HepG2 (cell line): Measurements from ENCODE around the gene SEPTIN2. TPM values are rescaled to one million over a fixed set of nuclear protein-coding genes. Genes with fewer than 3 reads are reported as not detected.
A peak's percentile ranks its signal among the peaks of the same experiment; 100 is the strongest.

ENCODE experiments used
- CENPT ChIP-seq: sonication (generic); formaldehyde crosslinking; IDR thresholded peaks from 2 replicates; pipeline ENCODE4 v1.8.0; 2022; ENCODE audit warnings: low read depth, mild to moderate bottlenecking, moderate library complexity, missing genetic modification reagents
- FOXA1 ChIP-seq, 2 experiments: fragments of 450-650 bp in 1 of 2; sonication (generic) in 1 of 2; formaldehyde crosslinking in 1 of 2; IDR thresholded peaks; 2 replicates each; pipeline versions ENCODE4 v1.4.0 to v1.6.1; 2016 to 2020; ENCODE audit warnings: missing genetic modification reagents in 1 of 2
- GATAD2A ChIP-seq: IDR thresholded peaks from 2 replicates; pipeline ENCODE4 v1.6.1; 2016
- MAFF ChIP-seq: IDR thresholded peaks from 2 replicates; pipeline ENCODE4 v1.6.1; 2011; ENCODE audit warnings: low read depth, low read length, improper control_type of control experiment
- MTA1 ChIP-seq: sonication (generic); formaldehyde crosslinking; IDR thresholded peaks from 2 replicates; pipeline ENCODE4 v1.4.0; 2020; ENCODE audit warnings: missing genetic modification reagents, mild to moderate bottlenecking, borderline replicate concordance
- NFE2 ChIP-seq: sonication (generic); formaldehyde crosslinking; IDR thresholded peaks from 2 replicates; pipeline ENCODE4 v1.4.0; 2020; ENCODE audit warnings: missing genetic modification reagents
- NFE2L1 ChIP-seq: sonication (generic); formaldehyde crosslinking; IDR thresholded peaks from 2 replicates; pipeline ENCODE4 v1.4.0; 2020; ENCODE audit warnings: missing genetic modification reagents, mild to moderate bottlenecking, borderline replicate concordance
- NFIC ChIP-seq: IDR thresholded peaks from 2 replicates; pipeline ENCODE4 v1.6.1; 2012; ENCODE audit warnings: mild to moderate bottlenecking, low read length, inconsistent platforms
- RERE ChIP-seq: IDR thresholded peaks from 2 replicates; pipeline ENCODE4 v1.6.1; 2016; ENCODE audit warnings: low read depth, missing genetic modification reagents, missing compliant biosample characterization
- SETDB1 ChIP-seq: sonication (generic); formaldehyde crosslinking; IDR thresholded peaks from 2 replicates; pipeline ENCODE4 v1.5.1; 2020; ENCODE audit warnings: missing genetic modification reagents, mild to moderate bottlenecking, borderline replicate concordance
- STAG1 ChIP-seq: sonication (generic); formaldehyde crosslinking; IDR thresholded peaks from 2 replicates; pipeline ENCODE4 v1.4.0; 2020; ENCODE audit warnings: missing genetic modification reagents
- ZIK1 ChIP-seq: sonication (generic); formaldehyde crosslinking; IDR thresholded peaks from 2 replicates; pipeline ENCODE4 v1.5.0; 2020; ENCODE audit warnings: mild to moderate bottlenecking, low read depth, missing genetic modification reagents, borderline replicate concordance
- ZNF207 ChIP-seq: fragments of 450-650 bp; IDR thresholded peaks from 2 replicates; pipeline ENCODE4 v1.6.1; 2016; ENCODE audit warnings: antibody characterized with exemption, borderline replicate concordance
- ZNF33A ChIP-seq: sonication (generic); formaldehyde crosslinking; IDR thresholded peaks from 2 replicates; pipeline ENCODE4 v1.5.1; 2020; ENCODE audit warnings: missing genetic modification reagents, mild to moderate bottlenecking, moderate library complexity, borderline replicate concordance
- polyA plus RNA-seq, 8 experiments: library from polyadenylated mRNA; depleted of rRNA in 3 of 8; stranded (reverse) in 7 of 8; unstranded in 1 of 8; fragments of >200 nt; fragmentation: Illumina TruSeq in 4 of 8; extraction: Trizol in 4 of 8; gene quantifications; 2 replicates each; pipeline versions ENCODE4 v1.2.1 to v1.2.3, GENCODE V29; 2011 to 2016; ENCODE audit warnings: low read depth in 4 of 8, missing spikeins in 1 of 8, mixed read lengths in 1 of 8; ENCODE audit not compliant: insufficient read depth in 1 of 8
- total RNA-seq, 5 experiments: library from RNA; depleted of rRNA; stranded (reverse); fragments of >200 nt; fragmentation: Illumina TruSeq; extraction: Trizol; gene quantifications; 2 replicates each; pipeline ENCODE4 v1.2.3, GENCODE V29; 2016; ENCODE audit warnings: low read depth in 1 of 5
- TF ChIP-seq, protein P1 (sequence below): sonication (generic); formaldehyde crosslinking; IDR thresholded peaks from 2 replicates; pipeline ENCODE4 v1.5.0; 2020; ENCODE audit warnings: missing genetic modification reagents
- TF ChIP-seq, protein P2 (sequence below): fragments of 450-650 bp; IDR thresholded peaks from 2 replicates; pipeline ENCODE4 v1.6.1; 2017

The SEPTIN2 gene
- total and polyA plus RNA-seq, 2 of the 13 experiments (the other 11 are each of a cell fraction or from before 2014, with no cell fraction given) = 493 to 733 TPM

- no peak for TF ChIP-seq CENPT (CRISPR knock-in tag)
- TF ChIP-seq FOXA1 (IDR thresholded peaks at IDR 0.05) = no peak
- TF ChIP-seq FOXA1 (CRISPR knock-in tag; IDR thresholded peaks at IDR 0.05) = 0 out of 2 replicates have a peak, but pooled peaks have one; percentile 6
- TF ChIP-seq MTA1 (CRISPR knock-in tag) = no peak
- TF ChIP-seq NFE2 (CRISPR knock-in tag) = no peak
- TF ChIP-seq ZNF33A = no peak
- 0 out of 2 replicates have a peak, but pooled peaks have one; percentile 12 for TF ChIP-seq RERE (CRISPR knock-in tag)
- TF ChIP-seq SETDB1 (CRISPR knock-in tag) = no peak
- peak; percentile 43; the same call in 1 of the 2 replicates for TF ChIP-seq NFIC
- TF ChIP-seq MAFF = no peak
- no peak for TF ChIP-seq ZNF207
- TF ChIP-seq, protein P1, sequence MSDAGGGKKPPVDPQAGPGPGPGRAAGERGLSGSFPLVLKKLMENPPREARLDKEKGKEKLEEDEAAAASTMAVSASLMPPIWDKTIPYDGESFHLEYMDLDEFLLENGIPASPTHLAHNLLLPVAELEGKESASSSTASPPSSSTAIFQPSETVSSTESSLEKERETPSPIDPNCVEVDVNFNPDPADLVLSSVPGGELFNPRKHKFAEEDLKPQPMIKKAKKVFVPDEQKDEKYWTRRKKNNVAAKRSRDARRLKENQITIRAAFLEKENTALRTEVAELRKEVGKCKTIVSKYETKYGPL (CRISPR knock-in tag) = no peak
- TF ChIP-seq ZIK1 (CRISPR knock-in tag) = no peak; the same call in 1 of the 2 replicates
- TF ChIP-seq NFE2L1 (CRISPR knock-in tag) = no peak
- no peak for TF ChIP-seq STAG1 (CRISPR knock-in tag)
- TF ChIP-seq GATAD2A = peak; percentile 79
- TF ChIP-seq, protein P2, sequence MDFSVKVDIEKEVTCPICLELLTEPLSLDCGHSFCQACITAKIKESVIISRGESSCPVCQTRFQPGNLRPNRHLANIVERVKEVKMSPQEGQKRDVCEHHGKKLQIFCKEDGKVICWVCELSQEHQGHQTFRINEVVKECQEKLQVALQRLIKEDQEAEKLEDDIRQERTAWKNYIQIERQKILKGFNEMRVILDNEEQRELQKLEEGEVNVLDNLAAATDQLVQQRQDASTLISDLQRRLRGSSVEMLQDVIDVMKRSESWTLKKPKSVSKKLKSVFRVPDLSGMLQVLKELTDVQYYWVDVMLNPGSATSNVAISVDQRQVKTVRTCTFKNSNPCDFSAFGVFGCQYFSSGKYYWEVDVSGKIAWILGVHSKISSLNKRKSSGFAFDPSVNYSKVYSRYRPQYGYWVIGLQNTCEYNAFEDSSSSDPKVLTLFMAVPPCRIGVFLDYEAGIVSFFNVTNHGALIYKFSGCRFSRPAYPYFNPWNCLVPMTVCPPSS = no peak
These were observed 35.3 kb downstream of the SEPTIN2 start (continued) for GRCh38 chr2:241350878-241351639.
